ENCODE measurements around the gene B3GNT5. TPM values are rescaled to one million over a fixed set of nuclear protein-coding genes. Genes with fewer than 3 reads are reported as not detected.
"Not testable (repeated sequence)": the region's sequence is repeated elsewhere in the genome, so short reads cannot be mapped to it uniquely, and the experiment has no call there.

The B3GNT5 gene
- total RNA-seq, 2 donors from 2014 or later: 5.4 to 5.6 TPM

- intact Hi-C loops (cut with DNase I): no loop called here
- no peaks in the 10 kb centered on the region for H3K36me3 ChIP-seq (replicated peaks in 1 of 2; ENCODE audit: insufficient read depth in 1 of 2, low read depth in 2 of 2)
- no peak for ATAC-seq
- 52 to 65% methylated on average over 9 of the region's 9 CpGs for WGBS, 2 donors
- DNase-seq: no peak
- H3K27ac ChIP-seq: no peak overlapping the region
- no peaks in the 10 kb centered on the region for H3K27me3 ChIP-seq
- no peaks in the 10 kb centered on the region for H3K4me1 ChIP-seq
- TF ChIP-seq POLR2A (IDR thresholded peaks at IDR 0.05) (no peak), CTCF (IDR thresholded peaks at IDR 0.05) (no peak)
- H3K9me3 ChIP-seq: no peaks in the 10 kb centered on the region
- H3K4me3 ChIP-seq: no peak overlapping the region
Measured at GRCh38 chr3:183226333-183226890, 26.6 kb upstream of the B3GNT5 start.

- Histone ChIP-seq H3K36me3 (replicated peaks in 1 of 2; ENCODE audit: insufficient read depth in 1 of 2, low read depth in 2 of 2) (no peaks in the 10 kb centered on the region), H3K4me3 (no peak overlapping the region), H3K27ac (no peak overlapping the region), H3K4me1 (no peaks in the 10 kb centered on the region), H3K27me3 (no peaks in the 10 kb centered on the region), H3K9me3 (no peaks in the 10 kb centered on the region)
- TF ChIP-seq POLR2A (IDR thresholded peaks at IDR 0.05) (no peak), CTCF (IDR thresholded peaks at IDR 0.05) (no peak)
- ATAC-seq (no peak), DNase-seq (no peak)
- intact Hi-C loops (cut with DNase I): no loop called here
- 61 to 77% methylated on average over 4 of the region's 4 CpGs for WGBS, 2 donors
Measured at GRCh38 chr3:183227586-183227985, 25.5 kb upstream of the B3GNT5 start.

GRCh38 chr3:183229178-183229577 lies 23.9 kb upstream of the B3GNT5 start:
- Histone ChIP-seq H3K36me3 (replicated peaks in 1 of 2; ENCODE audit: insufficient read depth in 1 of 2, low read depth in 2 of 2) (no peaks in the 10 kb centered on the region), H3K9me3 (no peaks in the 10 kb centered on the region), H3K27me3 (no peaks in the 10 kb centered on the region), H3K27ac (no peak overlapping the region), H3K4me3 (no peak overlapping the region), H3K4me1 (no peaks in the 10 kb centered on the region)
- no peak for ATAC-seq
- intact Hi-C loops (cut with DNase I): no loop called here
- TF ChIP-seq CTCF (IDR thresholded peaks at IDR 0.05) (no peak), POLR2A (IDR thresholded peaks at IDR 0.05) (no peak)
- WGBS, 2 donors: 79 to 96% methylated on average over 1 of the region's 1 CpG
- DNase-seq: no peak

- 80 to 82% methylated on average over 8 of the region's 8 CpGs for WGBS, 2 donors
- H3K36me3 ChIP-seq (replicated peaks in 1 of 2; ENCODE audit: insufficient read depth in 1 of 2, low read depth in 2 of 2); DNase-seq; ATAC-seq; H3K27ac ChIP-seq; H3K4me3 ChIP-seq; H3K27me3 ChIP-seq; H3K9me3 ChIP-seq; H3K4me1 ChIP-seq; intact Hi-C loops (cut with DNase I): not testable (repeated sequence)
Measured at GRCh38 chr3:183230251-183230650, 22.8 kb upstream of the B3GNT5 start.

GRCh38 chr3:183230826-183231225 lies 22.2 kb upstream of the B3GNT5 start:
- H3K4me3 ChIP-seq: no peak overlapping the region
- no peaks in the 10 kb centered on the region for H3K27me3 ChIP-seq
- no peak for ATAC-seq
- no peak overlapping the region for H3K27ac ChIP-seq
- WGBS, 2 donors: 88 to 94% methylated on average over 3 of the region's 3 CpGs
- intact Hi-C loops (cut with DNase I): no loop called here
- no peaks in the 10 kb centered on the region for H3K9me3 ChIP-seq
- no peaks in the 10 kb centered on the region for H3K36me3 ChIP-seq (replicated peaks in 1 of 2; ENCODE audit: insufficient read depth in 1 of 2, low read depth in 2 of 2)
- no peak for DNase-seq
- TF ChIP-seq CTCF (IDR thresholded peaks at IDR 0.05) (no peak), POLR2A (IDR thresholded peaks at IDR 0.05) (no peak)
- no peaks in the 10 kb centered on the region for H3K4me1 ChIP-seq

Data from body of pancreas (tissue), 4 donors.